AG08395 (cell line): ENCODE measurements around the gene ZNF407.

ENCODE experiments used
- DNase-seq: peaks from one replicate; pipeline ENCODE4 v3.0.0; 2012; ENCODE audit warnings: mixed read lengths, low spot score

The ZNF407 gene

DNA sequence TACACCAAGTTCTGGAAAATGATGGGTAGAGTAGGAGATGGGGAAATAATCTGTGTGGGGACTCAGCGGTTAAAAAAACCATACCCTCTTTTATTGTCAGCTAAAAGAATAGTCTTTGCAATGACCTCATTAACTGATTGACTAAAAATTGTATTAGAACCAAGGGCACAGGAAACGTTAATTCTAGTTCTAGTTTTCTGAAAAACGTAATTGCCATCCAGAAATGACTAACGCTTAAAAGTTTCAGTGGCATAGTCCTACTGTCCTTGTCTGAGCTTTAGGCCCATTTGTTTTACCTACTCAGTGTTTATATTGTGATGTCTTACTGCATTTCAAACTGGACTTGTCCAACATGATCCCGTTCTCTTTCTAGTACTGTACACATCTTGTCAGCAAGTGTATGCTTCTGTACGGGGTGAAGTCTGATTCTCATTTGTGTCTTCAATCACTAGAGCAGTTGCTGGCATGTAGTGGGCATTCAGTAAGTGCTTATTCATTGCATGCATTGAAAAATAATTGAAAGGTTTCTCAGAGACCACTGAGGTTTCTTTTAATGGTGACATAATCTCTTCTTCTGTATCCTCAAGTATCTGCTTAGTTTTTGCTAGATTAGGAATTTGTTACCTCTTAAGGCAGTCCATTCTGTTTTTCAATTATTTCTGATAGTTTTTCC, 81.5 kb downstream of the ZNF407 start:
- no peak for DNase-seq

GRCh38 chr18:74679679-74680076, 82.0 kb downstream of the ZNF407 start:
- no peak for DNase-seq

- DNase-seq = no peak
Measured at GRCh38 chr18:74682141-74682990, 84.7 kb downstream of the ZNF407 start.

- DNase-seq = peak; percentile 6
Measured at GRCh38 chr18:74682991-74683297, 85.3 kb downstream of the ZNF407 start.

GRCh38 chr18:74683573-74683972, 85.9 kb downstream of the ZNF407 start:
- no peak for DNase-seq

- DNase-seq = peak; percentile 43
Measured at GRCh38 chr18:74689251-74689650, 91.6 kb downstream of the ZNF407 start.

- no peak for DNase-seq
Measured at GRCh38 chr18:74692367-74693013, 94.8 kb downstream of the ZNF407 start.

DNA sequence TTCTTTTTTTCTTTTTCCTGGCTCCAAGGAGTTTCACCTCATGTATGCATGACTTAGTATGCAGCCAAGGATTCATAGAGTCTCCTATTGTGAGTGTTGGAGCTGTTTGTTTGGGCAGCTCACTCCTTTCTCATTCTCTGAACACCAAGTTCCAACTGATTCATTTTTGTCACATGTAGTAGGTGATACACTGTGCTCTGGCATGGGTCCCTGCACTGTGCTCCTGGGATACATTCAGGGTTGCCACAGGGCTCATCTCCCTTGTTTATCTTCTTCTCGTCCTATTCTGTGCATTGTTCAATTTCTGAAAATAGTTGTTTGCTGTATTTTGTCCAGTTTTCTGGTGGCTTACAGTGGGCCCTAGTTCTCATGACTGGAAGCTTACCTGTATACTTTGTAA, 96.8 kb downstream of the ZNF407 start:
- DNase-seq = no peak

- DNase-seq = no peak
Measured at GRCh38 chr18:74695170-74695569, 97.5 kb downstream of the ZNF407 start.

DNA sequence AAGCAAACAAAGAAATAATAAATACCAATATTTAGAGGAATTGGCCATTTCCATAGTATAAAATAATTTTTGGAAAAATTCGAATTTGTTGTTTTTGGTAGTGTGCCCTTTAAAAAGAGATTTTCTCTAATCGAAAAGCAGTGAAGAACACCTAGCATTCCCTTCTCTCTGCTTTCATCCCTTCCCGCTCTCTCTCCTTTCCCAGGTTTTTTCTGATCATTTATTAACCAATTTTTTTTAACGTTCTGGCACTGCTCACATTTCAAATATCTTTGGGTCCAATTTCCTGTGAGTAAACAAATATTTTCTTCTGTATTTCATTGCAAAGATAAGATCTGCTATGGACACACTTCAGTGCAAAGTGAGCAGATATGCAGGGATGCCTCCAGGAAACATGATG, 101.2 kb downstream of the ZNF407 start:
- DNase-seq = no peak

DNA sequence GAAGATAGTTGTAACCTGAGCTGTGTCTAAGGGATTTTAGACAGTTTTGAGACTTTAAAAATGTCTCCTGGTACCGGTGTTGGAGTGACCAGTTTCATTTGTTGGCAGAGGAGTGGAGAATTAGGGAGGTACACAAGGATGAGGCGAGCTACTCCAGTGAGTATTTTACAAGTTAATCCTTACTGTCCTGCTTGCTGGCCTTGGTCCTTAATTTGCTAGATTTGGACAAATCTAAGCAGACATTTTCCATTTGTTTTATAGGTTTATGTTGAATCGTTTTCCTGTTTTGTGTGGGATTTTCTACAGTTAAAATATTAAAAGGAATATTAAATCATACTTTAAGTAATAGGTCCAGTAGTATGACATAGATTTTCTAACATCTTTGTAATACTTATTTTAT, 101.8 kb downstream of the ZNF407 start:
- DNase-seq = no peak

DNA sequence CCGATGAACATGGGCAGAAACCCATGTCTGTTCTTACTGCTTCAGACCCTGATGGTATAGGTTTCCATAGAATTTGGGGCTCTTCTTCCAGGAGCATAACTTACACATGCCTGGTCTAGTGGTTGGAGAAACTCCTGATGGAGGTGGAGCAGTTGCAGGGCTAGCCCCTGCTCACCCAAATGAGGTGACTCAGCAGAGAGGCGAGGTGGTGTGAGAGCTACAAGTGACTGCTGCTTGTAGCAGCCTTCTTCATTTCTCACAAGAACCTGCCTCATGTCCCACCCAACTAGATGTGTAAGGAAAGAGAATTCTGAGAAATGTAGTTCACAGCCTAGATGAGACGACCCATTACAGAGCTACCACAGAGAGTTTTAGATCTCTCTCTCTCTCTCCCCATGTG, 105.3 kb downstream of the ZNF407 start:
- no peak for DNase-seq

- DNase-seq = no peak
Measured at GRCh38 chr18:74708169-74708568, 110.5 kb downstream of the ZNF407 start.

- DNase-seq = no peak
Measured at GRCh38 chr18:74709452-74709851, 111.8 kb downstream of the ZNF407 start.

- no peak for DNase-seq
Measured at GRCh38 chr18:74714120-74714519, 116.5 kb downstream of the ZNF407 start.

- DNase-seq = no peak
Measured at GRCh38 chr18:74714791-74715190, 117.1 kb downstream of the ZNF407 start.

GRCh38 chr18:74715306-74715705, 117.6 kb downstream of the ZNF407 start:
- DNase-seq = no peak

DNA sequence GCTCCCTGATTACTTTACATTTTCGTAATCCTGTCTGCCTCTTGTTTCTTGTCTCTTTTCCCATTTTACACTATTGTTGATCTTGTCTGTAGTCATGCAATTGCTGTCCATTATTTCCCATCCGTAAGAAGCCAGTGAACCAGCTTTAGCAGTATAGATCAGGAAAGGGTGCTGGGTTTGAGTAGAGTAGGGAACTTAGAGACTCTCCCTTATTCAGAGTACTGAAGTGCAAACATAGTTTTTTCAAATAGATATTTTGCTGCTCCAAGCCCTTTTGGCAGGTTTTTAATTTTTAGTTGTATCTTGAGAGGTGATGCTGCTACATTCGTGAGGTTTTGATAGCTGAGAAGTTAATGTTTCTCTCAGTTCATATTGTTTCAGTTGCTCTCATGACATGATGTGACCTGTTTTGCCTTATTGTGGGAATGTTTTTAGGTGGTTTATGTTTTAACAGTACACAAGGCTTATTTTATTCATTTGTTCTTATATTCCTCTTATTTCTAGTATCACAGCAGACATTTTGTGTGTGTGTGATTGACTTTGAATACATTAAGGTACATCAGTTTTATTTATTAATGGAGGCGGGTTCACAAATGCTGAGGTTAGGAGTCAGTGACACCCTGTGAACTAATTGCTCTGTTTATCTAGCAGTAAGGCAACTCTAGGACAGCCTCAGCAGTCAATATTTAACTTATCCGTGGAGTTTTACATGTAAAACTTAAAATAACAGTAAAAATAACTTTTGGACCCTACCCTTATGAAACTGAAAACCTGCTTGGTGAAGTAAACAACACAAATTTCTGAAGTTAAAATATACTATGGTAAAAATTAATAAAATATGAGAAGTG, 118.4 kb downstream of the ZNF407 start:
- no peak for DNase-seq

GRCh38 chr18:74718312-74718711, 120.6 kb downstream of the ZNF407 start:
- no peak for DNase-seq

GRCh38 chr18:74722237-74722636, 124.6 kb downstream of the ZNF407 start:
- DNase-seq = peak; percentile 18

DNA sequence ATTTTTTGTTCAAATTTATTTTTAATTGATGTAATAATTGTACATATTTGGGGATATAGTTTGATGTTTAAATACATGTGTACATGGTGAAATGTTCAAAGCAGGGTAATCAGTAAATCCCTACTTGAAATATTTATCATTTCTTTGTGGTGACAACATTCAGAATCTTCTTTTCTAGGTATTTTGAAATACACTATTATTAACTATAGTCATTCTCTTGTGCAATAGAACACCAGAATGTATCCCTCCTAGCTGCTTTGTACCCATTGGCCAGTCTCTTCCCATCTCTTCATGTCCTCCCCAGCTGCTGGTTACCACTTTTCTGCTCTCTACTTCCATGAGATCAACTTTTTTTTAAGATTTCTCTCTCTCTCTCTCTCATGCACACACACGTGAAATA, 126.5 kb downstream of the ZNF407 start:
- DNase-seq = peak; percentile 60

GRCh38 chr18:74725690-74726089, 128.0 kb downstream of the ZNF407 start:
- no peak for DNase-seq
